ENCODE data around the gene TBC1D3I.

GRCh38 chr17:36213695-36214094, 50.7 kb downstream of the TBC1D3I start:
- TF ChIP-seq, protein P1, sequence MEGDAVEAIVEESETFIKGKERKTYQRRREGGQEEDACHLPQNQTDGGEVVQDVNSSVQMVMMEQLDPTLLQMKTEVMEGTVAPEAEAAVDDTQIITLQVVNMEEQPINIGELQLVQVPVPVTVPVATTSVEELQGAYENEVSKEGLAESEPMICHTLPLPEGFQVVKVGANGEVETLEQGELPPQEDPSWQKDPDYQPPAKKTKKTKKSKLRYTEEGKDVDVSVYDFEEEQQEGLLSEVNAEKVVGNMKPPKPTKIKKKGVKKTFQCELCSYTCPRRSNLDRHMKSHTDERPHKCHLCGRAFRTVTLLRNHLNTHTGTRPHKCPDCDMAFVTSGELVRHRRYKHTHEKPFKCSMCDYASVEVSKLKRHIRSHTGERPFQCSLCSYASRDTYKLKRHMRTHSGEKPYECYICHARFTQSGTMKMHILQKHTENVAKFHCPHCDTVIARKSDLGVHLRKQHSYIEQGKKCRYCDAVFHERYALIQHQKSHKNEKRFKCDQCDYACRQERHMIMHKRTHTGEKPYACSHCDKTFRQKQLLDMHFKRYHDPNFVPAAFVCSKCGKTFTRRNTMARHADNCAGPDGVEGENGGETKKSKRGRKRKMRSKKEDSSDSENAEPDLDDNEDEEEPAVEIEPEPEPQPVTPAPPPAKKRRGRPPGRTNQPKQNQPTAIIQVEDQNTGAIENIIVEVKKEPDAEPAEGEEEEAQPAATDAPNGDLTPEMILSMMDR (IDR thresholded peaks at IDR 0.05): no peak
- no peak for TF ChIP-seq POLR2A (IDR thresholded peaks at IDR 0.05)
